ENCODE results near the gene TMEM202. TPM values are rescaled to one million over a fixed set of nuclear protein-coding genes. Genes with fewer than 3 reads are reported as not detected.

TMEM202 gene
- total RNA-seq, 2 experiments from 2014 or later: not detected

GRCh38 chr15:72420576-72420975 lies 22.5 kb downstream of the TMEM202 start:
- POLR2A ChIA-PET: no interaction called here
- H3K4me3 ChIP-seq (ENCODE audit: low read depth, low read length, poor library complexity, severe bottlenecking): no peak overlapping the region
- H3K36me3 ChIP-seq (ENCODE audit: insufficient read depth, low read length): no peaks in the 10 kb centered on the region
- no peaks in the 10 kb centered on the region for H3K9me2 ChIP-seq (ENCODE audit: insufficient read depth, low read length)
- BruUV-seq (replicated peaks): no TSS peak
- no peaks in the 10 kb centered on the region for H3K79me2 ChIP-seq (ENCODE audit: insufficient read depth, low read depth, low read length)
- no peak overlapping the region for H3K27ac ChIP-seq (ENCODE audit: low read depth, low read length, poor library complexity, severe bottlenecking)
- H2AFZ ChIP-seq (ENCODE audit: low read length): no peak overlapping the region
- no peak overlapping the region for H3K4me2 ChIP-seq (ENCODE audit: low read length)
- intact Hi-C loops (cut with micrococcal nuclease; ENCODE audit: unreplicated experiment): no loop called here
- H3K4me1 ChIP-seq (ENCODE audit: insufficient read depth, low read length, poor library complexity, severe bottlenecking): no peaks in the 10 kb centered on the region
- TF ChIP-seq EZH2phosphoT487 (IDR thresholded peaks at IDR 0.05; ENCODE audit: borderline replicate concordance, low read depth, low read length) (no peak), CTCF (conservative IDR thresholded peaks at IDR 0.05; ENCODE audit: low read length) (no peak)
- no peaks in the 10 kb centered on the region for H3K9me3 ChIP-seq (ENCODE audit: low read length)
- no peak for DNase-seq (ENCODE audit: low spot score)
- CTCF ChIA-PET (ENCODE audit: unreplicated experiment): no interaction called here
- no peaks in the 10 kb centered on the region for H4K20me1 ChIP-seq (ENCODE audit: insufficient read depth, low read length)

- H2AFZ ChIP-seq (ENCODE audit: low read length): no peak overlapping the region
- no peaks in the 10 kb centered on the region for H3K79me2 ChIP-seq (ENCODE audit: insufficient read depth, low read depth, low read length)
- no peak overlapping the region for H3K4me3 ChIP-seq (ENCODE audit: low read depth, low read length, poor library complexity, severe bottlenecking)
- no TSS peak for BruUV-seq (replicated peaks)
- no peak overlapping the region for H3K27ac ChIP-seq (ENCODE audit: low read depth, low read length, poor library complexity, severe bottlenecking)
- H3K4me1 ChIP-seq (ENCODE audit: insufficient read depth, low read length, poor library complexity, severe bottlenecking): no peaks in the 10 kb centered on the region
- no peak for DNase-seq (ENCODE audit: low spot score)
- intact Hi-C loops (cut with micrococcal nuclease; ENCODE audit: unreplicated experiment): no loop called here
- ChIA-PET CTCF (ENCODE audit: unreplicated experiment) (no interaction called here), POLR2A (no interaction called here)
- 0 out of 2 replicates have a peak, but pooled peaks cover 3% of the 10 kb centered on the region for H3K9me3 ChIP-seq (ENCODE audit: low read length)
- H3K36me3 ChIP-seq (ENCODE audit: insufficient read depth, low read length): no peaks in the 10 kb centered on the region
- H4K20me1 ChIP-seq (ENCODE audit: insufficient read depth, low read length): no peaks in the 10 kb centered on the region
- H3K9me2 ChIP-seq (ENCODE audit: insufficient read depth, low read length): no peaks in the 10 kb centered on the region
- TF ChIP-seq CTCF (conservative IDR thresholded peaks at IDR 0.05; ENCODE audit: low read length): no peak
- H3K4me2 ChIP-seq (ENCODE audit: low read length): no peak overlapping the region
Observed at GRCh38 chr15:72421484-72421883, 23.4 kb downstream of the TMEM202 start.

- Histone ChIP-seq H3K79me2 (ENCODE audit: insufficient read depth, low read depth, low read length) (no peaks in the 10 kb centered on the region), H2AFZ (ENCODE audit: low read length) (no peak overlapping the region), H4K20me1 (ENCODE audit: insufficient read depth, low read length) (no peaks in the 10 kb centered on the region), H3K9me3 (ENCODE audit: low read length) (0 out of 2 replicates have a peak, but pooled peaks cover 3% of the 10 kb centered on the region), H3K4me3 (ENCODE audit: low read depth, low read length, poor library complexity, severe bottlenecking) (no peak overlapping the region), H3K4me1 (ENCODE audit: insufficient read depth, low read length, poor library complexity, severe bottlenecking) (no peaks in the 10 kb centered on the region), H3K27ac (ENCODE audit: low read depth, low read length, poor library complexity, severe bottlenecking) (no peak overlapping the region), H3K4me2 (ENCODE audit: low read length) (no peak overlapping the region), H3K9me2 (ENCODE audit: insufficient read depth, low read length) (no peaks in the 10 kb centered on the region), H3K36me3 (ENCODE audit: insufficient read depth, low read length) (no peaks in the 10 kb centered on the region)
- TF ChIP-seq CTCF (conservative IDR thresholded peaks at IDR 0.05; ENCODE audit: low read length): no peak
- no peak for TF ChIP-seq EZH2phosphoT487 (IDR thresholded peaks at IDR 0.05; ENCODE audit: borderline replicate concordance, low read depth, low read length)
- intact Hi-C loops (cut with micrococcal nuclease; ENCODE audit: unreplicated experiment): no loop called here
- no TSS peak for BruUV-seq (replicated peaks)
- DNase-seq (ENCODE audit: low spot score): no peak
- ChIA-PET CTCF (ENCODE audit: unreplicated experiment) (no interaction called here), POLR2A (interaction anchor here (0.6 kb wide), 1 partner anchor 482 kb away, joined by 3 read pairs; no protein-coding TSS in a partner anchor)
Observed at GRCh38 chr15:72423256-72423655, 25.2 kb downstream of the TMEM202 start.
